Measurements from ENCODE around the gene OR8H3. TPM values are rescaled to one million over a fixed set of nuclear protein-coding genes. Genes with fewer than 3 reads are reported as not detected.

The OR8H3 gene
- total RNA-seq, 1 experiment from 2014 or later: not detected

Other genes with a start within 250 kb of the OR8H3 start
- not detected for gene TRIM51, start 239.1 kb upstream of the OR8H3 start, total RNA-seq (2021; ENCODE audit: unreplicated experiment)
- gene OR5W2, start 207.8 kb upstream of the OR8H3 start, total RNA-seq (2021; ENCODE audit: unreplicated experiment): not detected
- gene OR5I1, start 186.0 kb upstream of the OR8H3 start, total RNA-seq (2021; ENCODE audit: unreplicated experiment): not detected
- gene OR10AG1, start 152.4 kb upstream of the OR8H3 start, total RNA-seq (2021; ENCODE audit: unreplicated experiment): not detected
- not detected for gene OR5F1, start 127.7 kb upstream of the OR8H3 start, total RNA-seq (2021; ENCODE audit: unreplicated experiment)
- gene OR5AS1, start 94.7 kb upstream of the OR8H3 start, total RNA-seq (2021; ENCODE audit: unreplicated experiment): not detected
- not detected for gene OR8I2, start 29.1 kb upstream of the OR8H3 start, total RNA-seq (2021; ENCODE audit: unreplicated experiment)
- gene OR8H2, start 18.7 kb upstream of the OR8H3 start, total RNA-seq (2021; ENCODE audit: unreplicated experiment): not detected
- gene OR8J3, start 17.8 kb downstream of the OR8H3 start, total RNA-seq (2021; ENCODE audit: unreplicated experiment): not detected
- not detected for gene OR8K5, start 37.9 kb downstream of the OR8H3 start, total RNA-seq (2021; ENCODE audit: unreplicated experiment)
- not detected for gene OR5J2, start 54.2 kb downstream of the OR8H3 start, total RNA-seq (2021; ENCODE audit: unreplicated experiment)
- not detected for gene OR5T2, start 111.9 kb downstream of the OR8H3 start, total RNA-seq (2021; ENCODE audit: unreplicated experiment)
- not detected for gene OR5T3, start 129.9 kb downstream of the OR8H3 start, total RNA-seq (2021; ENCODE audit: unreplicated experiment)
- gene OR5T1, start 151.8 kb downstream of the OR8H3 start, total RNA-seq (2021; ENCODE audit: unreplicated experiment): not detected
- not detected for gene OR8H1, start 169.9 kb downstream of the OR8H3 start, total RNA-seq (2021; ENCODE audit: unreplicated experiment)
- gene OR8K3, start 192.8 kb downstream of the OR8H3 start, total RNA-seq (2021; ENCODE audit: unreplicated experiment): not detected
- not detected for gene OR8K1, start 223.7 kb downstream of the OR8H3 start, total RNA-seq (2021; ENCODE audit: unreplicated experiment)
- gene OR8J1, start 231.9 kb downstream of the OR8H3 start, total RNA-seq (2021; ENCODE audit: unreplicated experiment): not detected